HG02938 (cell line): ENCODE results near the gene TBC1D1.
A peak's percentile ranks its signal among the peaks of the same experiment; 100 is the strongest.

Source experiments
- ATAC-seq: cut with Tn5 transposase; IDR thresholded peaks from one replicate; pipeline ENCODE4 v1.9.1; 2021; ENCODE audit warnings: mild to moderate bottlenecking, moderate library complexity; ENCODE audit not compliant: unreplicated experiment

TBC1D1 gene

DNA sequence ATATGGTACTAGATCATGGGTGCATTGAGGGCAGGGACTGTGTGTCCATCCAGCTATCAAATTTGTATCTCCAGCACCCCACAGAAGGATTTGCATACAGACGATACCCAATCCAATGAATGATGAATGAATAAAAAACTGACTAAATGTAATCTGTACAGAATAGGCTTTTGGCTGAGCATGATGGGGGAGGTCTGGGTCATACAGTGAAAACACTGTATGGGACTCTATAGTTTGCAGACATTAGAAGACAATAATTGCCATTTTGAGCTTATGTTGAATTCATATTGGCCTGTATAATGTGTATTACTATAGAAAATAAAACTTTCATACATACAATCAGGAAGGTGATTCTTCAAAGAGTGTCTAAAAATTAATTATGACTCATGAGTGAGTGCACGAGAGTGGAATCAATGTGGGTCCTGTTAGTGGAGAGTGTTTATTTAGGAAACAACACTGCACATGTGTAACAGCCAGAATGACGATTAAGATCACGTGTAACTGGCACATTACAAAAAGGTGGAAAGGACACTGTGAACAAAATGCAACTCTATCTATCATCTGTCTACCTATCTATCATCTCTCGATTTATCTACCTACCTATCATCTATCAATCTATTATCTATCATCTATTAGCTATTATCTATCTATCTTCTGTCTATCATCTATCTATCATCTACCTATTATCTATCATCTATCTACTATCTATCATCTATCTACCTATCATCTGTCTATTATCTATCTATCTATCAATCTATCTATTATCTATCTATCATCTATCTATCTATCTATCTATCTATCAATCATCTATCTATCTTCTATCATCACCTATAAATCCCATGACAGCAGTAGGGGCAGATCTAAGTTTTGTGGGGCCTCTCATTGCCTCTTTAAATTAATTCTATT, 270.6 kb downstream of the TBC1D1 start:
- ATAC-seq, result peak; percentile 21

- no peak for ATAC-seq
Measured at GRCh38 chr4:38162240-38162784, 271.4 kb downstream of the TBC1D1 start.

DNA sequence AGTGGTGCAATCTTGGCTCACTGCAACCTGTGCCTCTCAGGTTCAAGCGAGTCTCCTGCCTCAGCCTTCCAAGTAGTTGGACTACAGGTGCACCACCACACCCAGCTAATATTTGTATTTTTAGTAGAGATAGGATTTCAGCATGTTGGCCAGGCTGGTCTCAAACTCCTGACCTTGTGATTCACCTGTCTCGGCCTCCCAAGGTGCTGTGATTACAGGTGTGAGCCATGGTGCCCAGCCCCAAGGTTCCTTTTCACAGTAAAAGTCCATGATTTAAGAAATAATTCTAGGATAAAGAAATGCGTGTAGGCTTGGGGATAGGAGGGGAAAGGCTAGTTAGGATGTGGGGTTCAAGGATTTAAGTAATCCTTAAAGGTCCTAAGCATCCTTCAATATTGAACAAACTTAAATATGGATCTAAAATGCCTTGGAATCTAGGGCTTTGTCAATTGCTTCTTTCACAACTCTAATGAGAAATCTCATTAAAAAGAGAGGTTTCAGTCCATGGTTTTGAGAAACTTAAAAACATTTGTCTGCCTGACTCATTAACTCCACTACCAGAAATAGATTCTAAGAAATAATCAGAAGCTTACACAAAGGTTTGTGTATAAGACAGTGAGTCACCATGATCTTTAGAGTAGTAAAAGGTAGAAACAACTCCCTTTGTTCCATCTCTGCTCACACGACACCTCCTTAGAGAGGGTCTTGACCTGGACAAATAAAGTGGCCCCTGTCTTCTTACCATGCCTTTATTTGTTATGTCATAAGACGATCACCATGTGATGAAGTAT, 272.5 kb downstream of the TBC1D1 start:
- ATAC-seq, result no peak

DNA sequence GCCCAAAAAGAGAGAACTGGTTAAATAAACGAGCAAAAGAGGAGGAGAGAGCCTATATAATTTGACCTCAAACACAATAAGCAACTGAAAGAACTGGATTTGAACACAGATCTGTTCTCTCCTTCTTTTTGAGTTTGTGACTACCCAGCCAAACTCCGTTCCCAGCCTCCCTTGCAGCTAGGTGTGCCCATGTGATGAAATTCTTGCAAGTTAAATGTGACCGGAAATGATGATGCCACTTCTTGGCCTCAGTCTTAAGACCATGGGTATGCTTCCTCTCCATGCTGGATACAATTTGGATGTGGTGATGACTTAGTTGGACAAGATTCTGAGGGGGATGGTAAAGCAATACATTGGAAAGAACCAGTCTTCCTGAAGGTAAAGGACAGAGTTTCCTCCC, 273.5 kb downstream of the TBC1D1 start:
- no peak for ATAC-seq

DNA sequence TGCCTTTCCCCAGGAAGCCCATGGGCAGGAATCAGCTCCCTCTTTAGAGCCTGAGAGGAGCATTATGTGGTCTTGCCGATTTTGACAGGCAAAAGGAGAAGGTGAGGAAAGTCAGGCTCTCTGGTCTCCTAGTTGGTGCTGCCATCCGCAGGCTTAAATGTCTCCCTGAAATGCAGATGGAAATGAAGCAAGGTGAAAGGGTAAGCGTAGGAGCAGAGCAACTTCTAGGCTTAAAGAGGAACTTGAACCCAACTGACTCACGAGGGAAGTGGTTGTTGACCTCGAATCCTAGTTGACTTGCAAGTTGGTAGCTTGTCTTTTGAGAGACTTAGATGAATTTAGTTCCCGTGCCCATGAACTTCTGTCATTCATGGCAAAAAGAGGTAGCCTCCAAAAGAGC, 275.2 kb downstream of the TBC1D1 start:
- no peak for ATAC-seq

GRCh38 chr4:38166768-38167167, 275.9 kb downstream of the TBC1D1 start:
- ATAC-seq, result no peak

- ATAC-seq, result no peak
Measured at GRCh38 chr4:38167973-38168372, 277.1 kb downstream of the TBC1D1 start.

- no peak for ATAC-seq
Measured at GRCh38 chr4:38169524-38169923, 278.6 kb downstream of the TBC1D1 start.

GRCh38 chr4:38170338-38171169, 279.7 kb downstream of the TBC1D1 start:
- ATAC-seq, result no peak

DNA sequence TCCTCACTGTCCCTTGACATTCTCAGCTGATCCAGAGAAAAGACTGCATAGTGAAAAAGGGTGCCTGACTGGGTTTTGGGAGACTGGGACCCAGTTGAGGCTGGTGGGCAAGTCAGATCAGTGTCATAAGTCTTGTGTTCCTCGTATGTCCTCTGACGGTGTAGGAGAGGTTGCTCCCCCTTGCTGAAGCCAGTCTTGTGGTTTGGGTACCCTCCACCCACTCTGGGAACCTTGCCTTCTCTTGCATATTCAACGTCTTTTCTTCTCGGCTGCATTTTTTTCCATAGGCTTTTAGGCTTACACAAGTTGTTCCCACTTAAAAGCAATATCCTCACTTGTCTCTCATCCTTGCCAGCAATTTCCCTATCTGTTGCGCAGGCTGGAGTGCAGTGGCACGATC, 281.2 kb downstream of the TBC1D1 start:
- no peak for ATAC-seq

DNA sequence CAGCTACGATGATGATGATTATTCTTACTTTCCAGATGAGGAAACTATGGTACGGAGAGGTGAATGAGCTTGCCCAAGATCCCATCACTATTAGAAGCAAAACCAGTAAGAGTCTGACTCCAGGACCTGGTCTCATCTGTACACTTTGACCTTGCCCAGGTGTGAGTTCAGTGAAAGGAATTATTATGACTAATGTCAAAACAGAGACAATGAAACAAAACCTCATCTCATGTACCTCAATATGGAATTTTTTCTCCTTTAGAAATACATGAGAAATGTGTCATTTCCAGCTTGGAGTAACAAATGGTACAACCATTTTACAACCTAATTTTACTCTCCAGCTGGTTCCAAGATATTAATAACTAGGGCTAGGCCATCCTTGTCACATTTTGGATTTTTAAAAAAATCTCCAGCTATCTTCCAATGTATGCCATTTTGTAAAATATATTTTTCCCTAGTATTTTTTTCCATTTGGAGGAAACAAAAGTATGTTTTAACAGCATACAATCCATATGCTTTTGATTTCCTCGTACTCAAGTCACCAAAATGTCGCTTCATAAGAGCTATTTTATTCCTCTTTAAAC, 283.1 kb downstream of the TBC1D1 start:
- no peak for ATAC-seq

GRCh38 chr4:38174801-38175200, 283.9 kb downstream of the TBC1D1 start:
- no peak for ATAC-seq

DNA sequence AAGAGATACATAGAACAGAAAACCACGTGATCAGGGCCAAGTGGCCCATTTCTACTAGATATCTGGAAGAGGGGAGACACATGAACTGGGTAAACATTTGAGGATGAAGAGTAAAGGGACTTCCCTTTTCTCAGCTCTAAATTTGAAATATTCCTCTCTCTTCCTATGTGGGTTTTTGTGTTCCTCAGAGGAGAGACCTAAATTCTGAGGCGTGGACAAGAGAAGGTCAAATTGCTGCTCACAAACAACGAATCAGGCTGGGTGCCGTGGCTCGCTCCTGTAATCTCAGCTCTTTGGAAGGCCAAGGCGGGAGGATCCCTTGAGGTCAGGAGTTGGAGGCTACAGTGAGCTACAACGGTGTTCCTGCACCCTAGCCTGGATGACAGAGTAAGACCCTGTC, 285.3 kb downstream of the TBC1D1 start:
- no peak for ATAC-seq

GRCh38 chr4:38177035-38177546, 286.2 kb downstream of the TBC1D1 start:
- no peak for ATAC-seq

GRCh38 chr4:38177641-38178391, 286.9 kb downstream of the TBC1D1 start:
- ATAC-seq, result no peak

- no peak for ATAC-seq
Measured at GRCh38 chr4:38178392-38178995, 287.6 kb downstream of the TBC1D1 start.

DNA sequence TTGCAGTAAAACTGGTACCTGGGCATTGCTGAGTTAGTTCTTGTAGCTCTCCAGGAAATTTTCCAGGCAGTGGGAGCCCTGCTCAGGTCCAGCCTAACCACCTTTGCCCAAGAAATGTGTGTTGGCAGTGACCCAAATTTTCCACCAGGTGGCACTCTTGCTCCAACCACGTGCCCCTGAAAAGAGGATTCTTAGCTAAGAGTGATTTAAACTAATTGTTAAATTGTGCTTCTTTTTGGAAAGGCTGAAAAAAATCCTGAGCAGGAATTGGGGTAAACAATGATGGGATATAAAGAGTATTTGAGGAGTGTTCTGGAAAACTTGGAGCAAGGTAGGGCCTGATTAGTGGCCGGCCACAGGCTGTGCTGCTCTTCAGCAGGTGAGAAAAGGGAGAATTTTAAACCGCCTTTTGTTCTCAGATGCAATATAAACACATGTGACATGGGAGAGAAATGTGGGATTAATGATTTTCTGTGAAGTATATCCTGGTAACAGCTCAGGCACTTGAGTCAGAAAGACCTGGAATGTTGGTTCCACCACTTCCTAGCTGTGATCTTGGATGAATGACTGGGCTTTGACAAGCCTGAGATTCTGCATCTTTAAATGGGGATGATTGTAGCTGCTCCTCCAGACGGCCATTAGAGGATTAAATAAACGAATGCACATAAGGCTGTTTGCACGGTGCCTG, 288.9 kb downstream of the TBC1D1 start:
- no peak for ATAC-seq

GRCh38 chr4:38180456-38180855, 289.6 kb downstream of the TBC1D1 start:
- no peak for ATAC-seq

DNA sequence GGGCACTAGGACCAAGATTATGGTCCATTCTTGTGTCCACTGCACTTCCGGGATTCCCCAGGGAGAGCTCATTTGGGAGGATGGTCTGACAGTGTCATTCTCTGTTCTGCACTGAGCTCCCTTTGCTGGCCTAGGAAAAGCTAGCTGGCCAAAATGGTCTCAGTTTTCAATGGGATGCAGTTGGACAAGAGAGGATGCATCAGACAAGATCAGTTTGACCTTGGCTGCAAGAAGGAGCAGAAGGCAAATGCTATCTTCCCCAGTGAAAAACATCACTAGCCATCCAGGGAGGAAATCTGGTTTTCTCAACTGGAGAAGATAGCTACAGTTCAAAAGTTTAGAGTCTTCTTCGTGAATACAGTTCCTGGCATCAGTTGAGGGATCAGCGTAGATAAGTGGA, 290.4 kb downstream of the TBC1D1 start:
- ATAC-seq, result no peak
